ENCODE results near the gene ATF7IP2. TPM values are rescaled to one million over a fixed set of nuclear protein-coding genes. Genes with fewer than 3 reads are reported as not detected.

ATF7IP2 gene
- total RNA-seq, 1 donor from 2014 or later: 15.3 TPM

- Mint-ChIP-seq H3K27ac (ENCODE audit: unreplicated experiment) (no peak overlapping the region), H3K27me3 (ENCODE audit: unreplicated experiment) (no peaks in the 10 kb centered on the region), H3K9me3 (ENCODE audit: unreplicated experiment) (no peaks in the 10 kb centered on the region)
Measured at GRCh38 chr16:10485159-10485558, 99.3 kb downstream of the ATF7IP2 start.

GRCh38 chr16:10485698-10486382 lies 100.0 kb downstream of the ATF7IP2 start:
- TF ChIP-seq, protein P1, sequence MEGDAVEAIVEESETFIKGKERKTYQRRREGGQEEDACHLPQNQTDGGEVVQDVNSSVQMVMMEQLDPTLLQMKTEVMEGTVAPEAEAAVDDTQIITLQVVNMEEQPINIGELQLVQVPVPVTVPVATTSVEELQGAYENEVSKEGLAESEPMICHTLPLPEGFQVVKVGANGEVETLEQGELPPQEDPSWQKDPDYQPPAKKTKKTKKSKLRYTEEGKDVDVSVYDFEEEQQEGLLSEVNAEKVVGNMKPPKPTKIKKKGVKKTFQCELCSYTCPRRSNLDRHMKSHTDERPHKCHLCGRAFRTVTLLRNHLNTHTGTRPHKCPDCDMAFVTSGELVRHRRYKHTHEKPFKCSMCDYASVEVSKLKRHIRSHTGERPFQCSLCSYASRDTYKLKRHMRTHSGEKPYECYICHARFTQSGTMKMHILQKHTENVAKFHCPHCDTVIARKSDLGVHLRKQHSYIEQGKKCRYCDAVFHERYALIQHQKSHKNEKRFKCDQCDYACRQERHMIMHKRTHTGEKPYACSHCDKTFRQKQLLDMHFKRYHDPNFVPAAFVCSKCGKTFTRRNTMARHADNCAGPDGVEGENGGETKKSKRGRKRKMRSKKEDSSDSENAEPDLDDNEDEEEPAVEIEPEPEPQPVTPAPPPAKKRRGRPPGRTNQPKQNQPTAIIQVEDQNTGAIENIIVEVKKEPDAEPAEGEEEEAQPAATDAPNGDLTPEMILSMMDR (IDR thresholded peaks at IDR 0.05; ENCODE audit: unreplicated experiment): no peak
- Mint-ChIP-seq H3K4me3 (ENCODE audit: unreplicated experiment) (no peak overlapping the region), H3K27ac (ENCODE audit: unreplicated experiment) (no peak overlapping the region)

More at GRCh38 chr16:10485159-10485558, 99.3 kb downstream of the ATF7IP2 start:
- no peak for DNase-seq (ENCODE audit: low spot score)
- TF ChIP-seq, protein P1 (IDR thresholded peaks at IDR 0.05; ENCODE audit: unreplicated experiment): no peak
- Mint-ChIP-seq H3K36me3 (ENCODE audit: low read depth, unreplicated experiment) (peaks cover 15% of the 10 kb centered on the region), H3K4me1 (ENCODE audit: unreplicated experiment) (no peaks in the 10 kb centered on the region), H3K4me3 (ENCODE audit: unreplicated experiment) (no peak overlapping the region)

DNA sequence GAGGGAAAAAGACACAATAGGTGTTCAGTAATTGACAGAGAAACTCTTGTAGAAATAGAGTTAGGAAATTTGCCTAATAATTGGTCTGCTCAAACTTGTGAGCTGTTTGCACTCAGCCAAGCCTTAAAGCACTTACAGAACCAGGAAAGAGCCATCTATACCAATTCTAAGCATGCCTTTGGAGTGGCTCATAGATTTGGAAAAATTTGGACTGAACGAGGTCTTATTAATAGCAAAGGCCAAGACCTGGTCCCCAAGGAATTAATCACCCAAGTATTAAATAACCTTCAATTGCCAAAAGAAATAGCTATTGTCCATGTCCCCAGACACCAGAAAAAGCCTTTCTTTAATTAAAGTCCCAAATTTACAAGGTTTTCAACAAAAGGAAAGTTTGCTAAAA lies 104.3 kb downstream of the ATF7IP2 start:
- TF ChIP-seq, protein P1 (IDR thresholded peaks at IDR 0.05; ENCODE audit: unreplicated experiment): no peak
- no peak for DNase-seq (ENCODE audit: low spot score)
- H3K27me3 Mint-ChIP-seq (ENCODE audit: unreplicated experiment): no peaks in the 10 kb centered on the region
- H3K4me3 Mint-ChIP-seq (ENCODE audit: unreplicated experiment): no peak overlapping the region
- H3K36me3 Mint-ChIP-seq (ENCODE audit: low read depth, unreplicated experiment): peaks cover 11% of the 10 kb centered on the region
- H3K27ac Mint-ChIP-seq (ENCODE audit: unreplicated experiment): no peak overlapping the region
- H3K4me1 Mint-ChIP-seq (ENCODE audit: unreplicated experiment): no peaks in the 10 kb centered on the region
- H3K9me3 Mint-ChIP-seq (ENCODE audit: unreplicated experiment): peaks cover 5% of the 10 kb centered on the region

More at GRCh38 chr16:10485698-10486382, 100.0 kb downstream of the ATF7IP2 start:
- no peak for DNase-seq (ENCODE audit: low spot score)
- H3K36me3 Mint-ChIP-seq (ENCODE audit: low read depth, unreplicated experiment): peaks cover 15% of the 10 kb centered on the region
- no peaks in the 10 kb centered on the region for H3K9me3 Mint-ChIP-seq (ENCODE audit: unreplicated experiment)
- no peaks in the 10 kb centered on the region for H3K4me1 Mint-ChIP-seq (ENCODE audit: unreplicated experiment)
- H3K27me3 Mint-ChIP-seq (ENCODE audit: unreplicated experiment): no peaks in the 10 kb centered on the region

DNA sequence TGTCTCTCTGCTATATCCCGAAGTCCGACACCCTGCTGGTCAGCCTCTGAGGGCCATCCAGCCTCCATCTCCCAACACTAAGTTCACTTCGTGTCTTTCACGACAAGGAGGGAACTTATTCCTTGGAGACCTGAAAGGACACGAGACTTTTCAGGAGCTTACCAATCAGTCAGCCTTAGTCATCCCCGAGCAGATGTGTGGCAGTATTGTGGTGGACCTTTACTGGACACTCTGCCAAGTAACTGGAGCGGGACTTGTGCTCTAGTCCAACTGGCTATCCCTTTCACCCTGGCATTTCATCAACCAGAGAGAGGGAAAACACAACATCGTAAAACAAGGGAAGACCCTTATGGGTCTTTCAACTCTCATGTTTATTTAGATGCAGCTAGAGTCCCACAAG lies 107.4 kb downstream of the ATF7IP2 start:
- TF ChIP-seq, protein P1 (IDR thresholded peaks at IDR 0.05; ENCODE audit: unreplicated experiment): no peak
- no peaks in the 10 kb centered on the region for H3K4me1 Mint-ChIP-seq (ENCODE audit: unreplicated experiment)
- H3K4me3 Mint-ChIP-seq (ENCODE audit: unreplicated experiment): no peak overlapping the region
- no peak for DNase-seq (ENCODE audit: low spot score)
- peaks cover 4% of the 10 kb centered on the region for H3K36me3 Mint-ChIP-seq (ENCODE audit: low read depth, unreplicated experiment)
- H3K27me3 Mint-ChIP-seq (ENCODE audit: unreplicated experiment): peaks cover 1% of the 10 kb centered on the region
- peaks cover 5% of the 10 kb centered on the region for H3K9me3 Mint-ChIP-seq (ENCODE audit: unreplicated experiment)
- H3K27ac Mint-ChIP-seq (ENCODE audit: unreplicated experiment): no peak overlapping the region

- no peak overlapping the region for H3K27ac Mint-ChIP-seq (ENCODE audit: unreplicated experiment)
- H3K27me3 Mint-ChIP-seq (ENCODE audit: unreplicated experiment): peaks cover 1% of the 10 kb centered on the region
- H3K36me3 Mint-ChIP-seq (ENCODE audit: low read depth, unreplicated experiment): peaks cover 4% of the 10 kb centered on the region
- H3K4me3 Mint-ChIP-seq (ENCODE audit: unreplicated experiment): no peak overlapping the region
- peaks cover 5% of the 10 kb centered on the region for H3K9me3 Mint-ChIP-seq (ENCODE audit: unreplicated experiment)
- TF ChIP-seq, protein P1 (IDR thresholded peaks at IDR 0.05; ENCODE audit: unreplicated experiment): no peak
- no peaks in the 10 kb centered on the region for H3K4me1 Mint-ChIP-seq (ENCODE audit: unreplicated experiment)
- no peak for DNase-seq (ENCODE audit: low spot score)
Measured at GRCh38 chr16:10494343-10495030, 108.6 kb downstream of the ATF7IP2 start.
